CD4-positive, alpha-beta T cell (primary cell): ENCODE results near the gene ACACA. TPM values are rescaled to one million over a fixed set of nuclear protein-coding genes. Genes with fewer than 3 reads are reported as not detected.
A peak's percentile ranks its signal among the peaks of the same experiment; 100 is the strongest.
"Not testable (repeated sequence)": the region's sequence is repeated elsewhere in the genome, so short reads cannot be mapped to it uniquely, and the experiment has no call there.

Source experiments
- ATAC-seq: fragments of 200-7000 bp; cut with Tn5 transposase; one replicate; pipeline ENCODE4 v1.10.0; 2022; ENCODE audit warnings: mild to moderate bottlenecking; ENCODE audit not compliant: poor library complexity
- CTCF ChIA-PET: fragments of 350-600 bp; sonication (Branson Sonifier 250); formaldehyde crosslinking; loops from one replicate; lab custom pipeline; 2021; ENCODE audit warnings: antibody characterized with exemption, inconsistent platforms; lab: Charles Lee
- POLR2A ChIA-PET: fragments of 350-600 bp; sonication (Branson Sonifier 250); formaldehyde crosslinking; loops from one replicate; lab custom pipeline; 2021; ENCODE audit warnings: antibody characterized with exemption, inconsistent platforms; lab: Charles Lee
- DNase-seq, 14 experiments: peaks; one replicate each; pipeline ENCODE4 v3.0.0-alpha.2; 2013 to 2020; ENCODE audit warnings: mixed read lengths in 2 of 14
- H3K27ac ChIP-seq, 2 donors: one replicate each; pipeline versions ENCODE4 v1.5.1 to v1.7.0; 2013; ENCODE audit warnings: low read length in 2 of 2, low read depth in 1 of 2, mild to moderate bottlenecking in 1 of 2
- H3K27me3 ChIP-seq, 2 experiments: 1 replicate in 1 of 2; 2 replicates in 1 of 2; pipeline versions ENCODE4 v1.6.1 to v1.7.0; 2013; ENCODE audit warnings: low read length in 2 of 2, control low read depth in 1 of 2, mild to moderate bottlenecking in 1 of 2, moderate library complexity in 1 of 2; ENCODE audit not compliant: insufficient read depth in 2 of 2, control insufficient read depth in 1 of 2
- H3K36me3 ChIP-seq: one replicate; pipeline ENCODE4 v1.6.1; 2013; ENCODE audit warnings: low read length, control low read depth; ENCODE audit not compliant: insufficient read depth
- H3K4me1 ChIP-seq: one replicate; pipeline ENCODE4 v1.6.1; 2013; ENCODE audit warnings: low read length, control low read depth; ENCODE audit not compliant: insufficient read depth
- H3K4me3 ChIP-seq: one replicate; pipeline ENCODE4 v1.5.1; 2013; ENCODE audit warnings: mild to moderate bottlenecking, low read length, moderate library complexity
- H3K9me3 ChIP-seq, 2 experiments: 1 replicate in 1 of 2; 2 replicates in 1 of 2; pipeline versions ENCODE4 v1.6.1 to v1.7.0; 2013; ENCODE audit warnings: low read length in 2 of 2, mild to moderate bottlenecking in 2 of 2, control low read depth in 1 of 2, moderate library complexity in 1 of 2; ENCODE audit not compliant: control insufficient read depth in 1 of 2, insufficient read depth in 1 of 2
- H3K27ac Mint-ChIP-seq: one replicate; pipeline ENCODE4 v1.8.0; 2020; ENCODE audit warnings: mixed read lengths
- H3K27me3 Mint-ChIP-seq: one replicate; pipeline ENCODE4 v1.8.0; 2021; ENCODE audit warnings: mixed read lengths
- H3K36me3 Mint-ChIP-seq: one replicate; pipeline ENCODE4 v1.8.0; 2021; ENCODE audit warnings: low read depth, mixed read lengths
- H3K4me1 Mint-ChIP-seq: one replicate; pipeline ENCODE4 v1.8.0; 2021; ENCODE audit warnings: low read depth, mixed read lengths
- H3K4me3 Mint-ChIP-seq: one replicate; pipeline ENCODE4 v1.8.0; 2020; ENCODE audit warnings: mild to moderate bottlenecking, mixed read lengths
- H3K9me3 Mint-ChIP-seq: one replicate; pipeline ENCODE4 v1.8.0; 2020; ENCODE audit warnings: mixed read lengths
- CTCF ChIP-seq: fragments of 200-600 bp; IDR thresholded peaks from one replicate; pipeline ENCODE4 v1.8.0; 2022; ENCODE audit warnings: antibody characterized with exemption, mild to moderate bottlenecking
- intact Hi-C, 2 experiments: fragments of 100-400 bp; cut with DNase I in 1 of 2; cut with micrococcal nuclease in 1 of 2; formaldehyde crosslinking; loops; one replicate each; pipeline versions ENCODE4 v1.15.1 to v1.9.0; 2023 to 2025; cut with DNase I, micrococcal nuclease
- total RNA-seq, 174 experiments: library from RNA in 2 of 174; stranded (reverse) in 2 of 174; gene quantifications; one replicate each; pipeline ENCODE4 v1.2.3 and lab custom pipeline; 2021 to 2026

Gene ACACA
- total RNA-seq, 2 experiments from 2014 or later = 26.0 to 28.9 TPM

GRCh38 chr17:37405955-37406634 is 541 bp downstream of the ACACA start:
- peaks cover 46% of the 10 kb centered on the region for H3K4me1 Mint-ChIP-seq
- ATAC-seq = no peak
- CTCF ChIA-PET = no interaction called here

GRCh38 chr17:37405522-37405921 is 1.1 kb downstream of the ACACA start:
- peaks cover 43% of the 10 kb centered on the region for H3K4me1 Mint-ChIP-seq
- intact Hi-C loops = loop anchor here (1.0 to 5.0 kb wide), 3 partner anchors 82 to 458 kb away; partner anchors contain the start of genes DUSP14 (in 2 of the 2) and AATF (in 1 of the 2)
- H3K36me3 ChIP-seq, H3K27ac ChIP-seq, H3K9me3 ChIP-seq, H3K27me3 Mint-ChIP-seq, POLR2A ChIA-PET, H3K9me3 Mint-ChIP-seq, ATAC-seq, H3K27me3 ChIP-seq, DNase-seq, H3K4me3 ChIP-seq: not testable (repeated sequence)
- CTCF ChIA-PET = interaction anchor here (1.6 kb wide), 1 partner anchor 32 kb away, joined by 5 read pairs; no protein-coding TSS in a partner anchor
- peak overlapping the region; percentile 94 for H3K4me3 Mint-ChIP-seq
- peaks cover 27% of the 10 kb centered on the region for H3K4me1 ChIP-seq
- peaks cover 16% of the 10 kb centered on the region for H3K36me3 Mint-ChIP-seq
- H3K27ac Mint-ChIP-seq = peak overlapping the region; percentile 88

More at GRCh38 chr17:37405955-37406634, 541 bp downstream of the ACACA start:
- peak in 1 of 14 experiments; percentile 0 for DNase-seq
- peaks cover 3% of the 10 kb centered on the region for H3K36me3 ChIP-seq
- Mint-ChIP-seq H3K27ac (peak overlapping the region; percentile 88), H3K9me3 (no peaks in the 10 kb centered on the region), H3K27me3 (no peaks in the 10 kb centered on the region), H3K36me3 (peaks cover 22% of the 10 kb centered on the region), H3K4me3 (peak overlapping the region; percentile 94)
- peak overlapping the region; percentile 66 for H3K4me3 ChIP-seq
- H3K4me1 ChIP-seq = peaks cover 27% of the 10 kb centered on the region
- TF ChIP-seq CTCF = no peak
- H3K27me3 ChIP-seq = no peaks in the 10 kb centered on the region
- peak overlapping the region; percentile 1 to 29 for H3K27ac ChIP-seq
- POLR2A ChIA-PET = no interaction called here
- H3K9me3 ChIP-seq = no peaks in the 10 kb centered on the region
- intact Hi-C loops = loop anchor here (1.0 to 5.0 kb wide), 5 partner anchors 45 to 459 kb away; partner anchors contain the start of genes DUSP14 (in 2 of the 2) and AATF (in 1 of the 2)

- DNase-seq (no peak), ATAC-seq (no peak)
- TF ChIP-seq CTCF = no peak
- Histone ChIP-seq H3K4me1 (peaks cover 2% of the 10 kb centered on the region), H3K9me3 (no peaks in the 10 kb centered on the region), H3K27ac (no peak overlapping the region), H3K27me3 (no peaks in the 10 kb centered on the region), H3K4me3 (no peak overlapping the region), H3K36me3 (no peaks in the 10 kb centered on the region)
- intact Hi-C loops = no loop called here
- Mint-ChIP-seq H3K4me1 (peaks cover 31% of the 10 kb centered on the region), H3K9me3 (no peaks in the 10 kb centered on the region), H3K4me3 (no peak overlapping the region), H3K36me3 (no peaks in the 10 kb centered on the region), H3K27ac (no peak overlapping the region), H3K27me3 (no peaks in the 10 kb centered on the region)
- POLR2A ChIA-PET = no interaction called here
- CTCF ChIA-PET = no interaction called here
These were observed 6.1 kb downstream of the ACACA start for GRCh38 chr17:37400505-37400904.
